ENCODE results near the gene GSDMA. TPM values are rescaled to one million over a fixed set of nuclear protein-coding genes. Genes with fewer than 3 reads are reported as not detected.

The GSDMA gene
- total RNA-seq, 2 experiments from 2014 or later: 0.64 to 0.87 TPM

GRCh38 chr17:39969375-39969774, 6.6 kb downstream of the GSDMA start:
- POLR2A ChIA-PET: no interaction called here
- CTCF ChIA-PET: interaction anchor here (0.8 to 1.0 kb wide), 4 partner anchors 10 to 43 kb away, joined by 3 to 5 read pairs (median 4); partner anchors contain the start of gene PSMD3
- intact Hi-C loops (cut with micrococcal nuclease): no loop called here

GRCh38 chr17:39970157-39970692, 7.4 kb downstream of the GSDMA start:
- Mint-ChIP-seq H3K4me1 (ENCODE audit: low read depth) (peaks cover 14% of the 10 kb centered on the region), H3K4me3 (no peak overlapping the region), H3K36me3 (no peaks in the 10 kb centered on the region), H3K27me3 (peaks cover 16% of the 10 kb centered on the region), H3K9me3 (no peaks in the 10 kb centered on the region), H3K27ac (no peak overlapping the region)
- ChIA-PET POLR2A (no interaction called here), CTCF (no interaction called here)
- no peak for DNase-seq
- intact Hi-C loops (cut with micrococcal nuclease): loop anchor here (2.0 kb wide), 1 partner anchor 421 kb away; no protein-coding TSS in a partner anchor

More at GRCh38 chr17:39969375-39969774, 6.6 kb downstream of the GSDMA start:
- H3K4me3 Mint-ChIP-seq: no peak overlapping the region
- no peak for DNase-seq
- peaks cover 14% of the 10 kb centered on the region for H3K4me1 Mint-ChIP-seq (ENCODE audit: low read depth)
- peaks cover 16% of the 10 kb centered on the region for H3K27me3 Mint-ChIP-seq
- H3K9me3 Mint-ChIP-seq: no peaks in the 10 kb centered on the region
- H3K27ac Mint-ChIP-seq: no peak overlapping the region
- no peaks in the 10 kb centered on the region for H3K36me3 Mint-ChIP-seq

DNA sequence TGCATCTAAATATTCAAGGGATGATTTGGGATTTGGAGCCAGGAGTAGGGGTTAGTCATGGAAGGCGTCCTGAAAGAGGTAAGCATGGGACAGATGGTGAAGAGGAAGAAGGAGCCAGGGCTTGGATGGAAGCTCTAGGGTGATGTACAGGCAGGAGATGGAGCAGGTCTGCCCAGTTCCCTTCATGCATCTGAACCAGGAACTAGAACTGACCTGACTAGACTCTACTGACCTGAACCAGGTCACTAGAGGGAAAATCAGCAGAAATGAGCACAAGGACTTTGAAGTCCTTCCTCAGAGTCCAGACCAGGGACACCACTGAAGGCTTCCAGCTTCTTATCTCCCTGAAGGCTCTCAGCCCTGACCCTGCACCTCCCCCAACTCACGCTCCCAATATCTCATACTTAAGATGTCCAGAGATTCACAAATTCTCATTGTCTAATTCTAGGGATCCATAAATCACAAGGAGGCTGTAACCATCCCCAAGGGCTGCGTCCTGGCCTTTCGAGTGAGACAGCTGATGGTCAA, 8.3 kb downstream of the GSDMA start:
- intact Hi-C loops (cut with micrococcal nuclease): loop anchor here (2.0 kb wide), 1 partner anchor 422 kb away; no protein-coding TSS in a partner anchor
- CTCF ChIA-PET: interaction anchor here (2.0 kb wide), 1 partner anchor 9 kb away, joined by 7 read pairs; the partner anchor contains the start of gene PSMD3
- DNase-seq: no peak
- H3K4me1 Mint-ChIP-seq (ENCODE audit: low read depth): peaks cover 14% of the 10 kb centered on the region
- H3K27me3 Mint-ChIP-seq: peaks cover 16% of the 10 kb centered on the region
- H3K4me3 Mint-ChIP-seq: no peak overlapping the region
- H3K27ac Mint-ChIP-seq: no peak overlapping the region
- no peaks in the 10 kb centered on the region for H3K9me3 Mint-ChIP-seq
- POLR2A ChIA-PET: no interaction called here
- no peaks in the 10 kb centered on the region for H3K36me3 Mint-ChIP-seq

DNA sequence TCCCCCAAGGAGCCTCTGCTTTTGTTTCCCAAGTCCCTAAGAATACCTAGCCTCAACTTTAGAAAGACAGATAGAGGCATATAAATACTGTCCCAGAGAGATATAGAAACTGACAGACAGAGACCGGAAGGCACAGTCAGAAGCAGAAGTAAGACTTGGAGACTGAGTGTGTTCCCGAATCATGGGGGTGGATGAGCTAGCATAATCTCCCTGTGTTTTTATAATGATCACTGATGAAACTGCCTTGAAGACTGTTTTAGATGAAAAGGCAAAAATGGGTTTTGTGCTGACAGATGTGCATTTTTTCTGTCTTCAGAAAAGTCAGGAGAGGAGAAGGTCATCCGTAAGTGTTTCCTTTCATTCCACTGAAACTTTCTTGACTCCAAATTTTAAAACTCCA, 9.5 kb downstream of the GSDMA start:
- H3K36me3 Mint-ChIP-seq: no peaks in the 10 kb centered on the region
- H3K4me3 Mint-ChIP-seq: no peak overlapping the region
- peaks cover 11% of the 10 kb centered on the region for H3K4me1 Mint-ChIP-seq (ENCODE audit: low read depth)
- DNase-seq: peak; percentile 25
- peak overlapping the region; percentile 19 for H3K27ac Mint-ChIP-seq
- POLR2A ChIA-PET: no interaction called here
- H3K27me3 Mint-ChIP-seq: peaks cover 16% of the 10 kb centered on the region
- H3K9me3 Mint-ChIP-seq: no peaks in the 10 kb centered on the region
- CTCF ChIA-PET: interaction anchor here (0.6 to 4.8 kb wide), 3 partner anchors 8 to 99 kb away, joined by 3 to 37 read pairs (median 7); partner anchors contain the start of gene PSMD3
- intact Hi-C loops (cut with micrococcal nuclease): no loop called here

DNA sequence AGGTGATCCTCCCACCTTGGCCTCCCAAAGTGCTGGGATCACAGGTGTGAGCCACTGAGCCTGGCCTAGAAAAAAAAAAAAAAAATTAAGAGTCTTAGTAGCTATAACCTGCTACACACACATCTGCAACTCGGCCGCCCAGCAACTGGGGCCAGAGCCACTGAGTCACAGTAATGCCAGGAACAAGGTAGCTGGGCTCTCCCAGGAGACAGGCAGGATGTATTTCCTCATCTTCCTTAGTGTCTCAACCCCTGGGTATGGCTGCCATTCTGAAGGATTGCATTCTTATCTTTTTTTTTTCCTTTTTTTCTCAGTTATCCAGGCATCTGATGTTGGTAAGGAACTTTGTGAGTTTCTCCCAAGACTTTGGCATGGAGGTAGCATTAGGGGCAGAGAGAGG, 10.7 kb downstream of the GSDMA start:
- H3K27ac Mint-ChIP-seq: no peak overlapping the region
- no peak for DNase-seq
- peaks cover 9% of the 10 kb centered on the region for H3K4me1 Mint-ChIP-seq (ENCODE audit: low read depth)
- ChIA-PET POLR2A (no interaction called here), CTCF (interaction anchor here (4.8 kb wide), 1 partner anchor 16 kb away, joined by 37 read pairs; no protein-coding TSS in a partner anchor)
- no peaks in the 10 kb centered on the region for H3K36me3 Mint-ChIP-seq
- intact Hi-C loops (cut with micrococcal nuclease): no loop called here
- H3K27me3 Mint-ChIP-seq: peaks cover 16% of the 10 kb centered on the region
- H3K4me3 Mint-ChIP-seq: no peak overlapping the region
- no peaks in the 10 kb centered on the region for H3K9me3 Mint-ChIP-seq

DNA sequence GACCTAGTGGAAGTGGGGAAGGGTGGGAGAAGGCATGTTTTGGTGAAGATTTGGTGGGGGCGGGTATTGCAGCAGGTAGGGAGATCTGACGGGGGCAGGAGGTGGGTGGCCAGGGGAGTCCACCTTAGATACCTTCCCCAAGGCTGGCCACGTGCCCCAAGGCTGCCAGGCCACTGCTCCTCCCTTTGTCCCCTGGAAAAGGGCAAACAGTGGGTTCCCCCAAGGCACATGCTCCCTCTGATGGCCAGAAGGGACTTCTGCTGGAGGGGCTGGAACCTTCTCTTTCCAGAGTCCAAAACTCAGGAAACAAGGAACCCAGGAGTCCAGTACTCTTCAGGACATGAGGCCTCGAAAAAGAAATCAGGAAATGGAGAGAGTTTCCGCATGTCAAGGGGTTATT, 11.6 kb downstream of the GSDMA start:
- H3K27ac Mint-ChIP-seq: no peak overlapping the region
- H3K4me1 Mint-ChIP-seq (ENCODE audit: low read depth): peaks cover 12% of the 10 kb centered on the region
- intact Hi-C loops (cut with micrococcal nuclease): no loop called here
- H3K4me3 Mint-ChIP-seq: no peak overlapping the region
- ChIA-PET CTCF (interaction anchor here (4.8 kb wide), 1 partner anchor 17 kb away, joined by 37 read pairs; no protein-coding TSS in a partner anchor), POLR2A (no interaction called here)
- H3K27me3 Mint-ChIP-seq: peaks cover 19% of the 10 kb centered on the region
- DNase-seq: no peak
- H3K36me3 Mint-ChIP-seq: no peaks in the 10 kb centered on the region
- H3K9me3 Mint-ChIP-seq: no peaks in the 10 kb centered on the region

DNA sequence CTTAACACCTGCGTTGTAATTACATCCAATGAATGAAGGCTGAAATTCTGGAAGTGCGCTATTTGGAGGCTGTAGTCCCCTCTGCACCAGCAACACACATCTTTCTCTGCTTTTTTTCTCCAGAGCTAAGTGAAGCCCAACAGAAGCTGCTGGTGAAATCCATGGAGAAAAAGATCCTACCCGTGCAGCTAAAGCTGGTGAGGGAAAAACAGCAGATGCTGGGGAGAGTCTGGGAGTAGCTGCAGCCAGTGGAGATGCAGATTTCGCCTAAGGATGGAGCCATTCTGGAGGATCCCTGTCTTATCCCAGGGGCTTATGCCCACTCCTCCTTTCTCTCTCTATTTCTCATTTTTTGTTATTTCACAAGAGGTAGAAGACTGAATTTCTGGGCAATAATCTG, 13.0 kb downstream of the GSDMA start:
- Mint-ChIP-seq H3K36me3 (no peaks in the 10 kb centered on the region), H3K27ac (no peak overlapping the region), H3K4me1 (ENCODE audit: low read depth) (peaks cover 20% of the 10 kb centered on the region), H3K4me3 (no peak overlapping the region), H3K27me3 (peaks cover 18% of the 10 kb centered on the region), H3K9me3 (no peaks in the 10 kb centered on the region)
- intact Hi-C loops (cut with micrococcal nuclease): no loop called here
- CTCF ChIA-PET: interaction anchor here (0.6 to 4.8 kb wide), 3 partner anchors 18 to 103 kb away, joined by 3 to 37 read pairs (median 5); no protein-coding TSS in a partner anchor
- POLR2A ChIA-PET: no interaction called here
- DNase-seq: no peak

GRCh38 chr17:39979016-39979670, 16.3 kb downstream of the GSDMA start:
- DNase-seq: no peak
- H3K36me3 Mint-ChIP-seq: peaks cover 8% of the 10 kb centered on the region
- peaks cover 27% of the 10 kb centered on the region for H3K4me1 Mint-ChIP-seq (ENCODE audit: low read depth)
- no peaks in the 10 kb centered on the region for H3K9me3 Mint-ChIP-seq
- POLR2A ChIA-PET: interaction anchor here (1.3 to 1.6 kb wide), 3 partner anchors 50 to 357 kb away, joined by 4 to 6 read pairs (median 5); no protein-coding TSS in a partner anchor
- no peak overlapping the region for H3K27ac Mint-ChIP-seq
- no peak overlapping the region for H3K4me3 Mint-ChIP-seq
- intact Hi-C loops (cut with micrococcal nuclease): no loop called here
- CTCF ChIA-PET: interaction anchor here (0.6 to 4.8 kb wide), 9 partner anchors 10 to 358 kb away, joined by 3 to 77 read pairs (median 5); no protein-coding TSS in a partner anchor
- peaks cover 6% of the 10 kb centered on the region for H3K27me3 Mint-ChIP-seq

DNA sequence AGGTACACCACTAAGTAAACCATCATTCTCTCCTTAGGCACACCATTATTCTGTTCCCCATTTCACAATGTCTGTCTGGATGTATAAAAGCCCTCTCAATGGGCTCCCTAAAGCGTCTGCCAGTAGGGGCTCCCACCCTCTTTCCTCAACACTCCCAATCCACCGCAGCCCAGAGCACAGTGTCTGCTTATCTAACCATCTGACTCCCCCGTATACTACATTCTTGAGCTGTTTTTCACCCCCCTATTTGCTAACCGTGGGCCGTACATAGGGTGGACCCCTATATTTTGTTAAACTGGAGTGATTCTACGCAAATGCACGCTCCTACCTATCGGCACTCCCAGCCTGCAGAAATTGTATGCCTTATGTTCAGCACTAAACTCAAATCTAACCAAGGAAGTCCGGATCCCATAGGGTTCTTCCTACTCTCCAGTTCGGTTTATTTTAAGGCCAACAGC, 17.1 kb downstream of the GSDMA start:
- Mint-ChIP-seq H3K4me3 (peak overlapping the region; percentile 95), H3K27ac (peak overlapping the region; percentile 88), H3K4me1 (ENCODE audit: low read depth) (peaks cover 30% of the 10 kb centered on the region), H3K9me3 (no peaks in the 10 kb centered on the region), H3K27me3 (peaks cover 6% of the 10 kb centered on the region), H3K36me3 (peaks cover 13% of the 10 kb centered on the region)
- intact Hi-C loops (cut with micrococcal nuclease): loop anchor here (1.0 to 5.0 kb wide), 10 partner anchors 21 to 357 kb away; partner anchors contain the start of genes LRRC3C and ORMDL3
- ChIA-PET CTCF (interaction anchor here (0.5 to 4.8 kb wide), 30 partner anchors 8 to 586 kb away, joined by 3 to 77 read pairs (median 4); partner anchors contain the start of genes IKZF3, MIEN1 and PGAP3), POLR2A (interaction anchor here (0.5 to 1.6 kb wide), 13 partner anchors 39 to 358 kb away, joined by 3 to 6 read pairs (median 4); partner anchors contain the start of gene PGAP3)
- DNase-seq: no peak

DNA sequence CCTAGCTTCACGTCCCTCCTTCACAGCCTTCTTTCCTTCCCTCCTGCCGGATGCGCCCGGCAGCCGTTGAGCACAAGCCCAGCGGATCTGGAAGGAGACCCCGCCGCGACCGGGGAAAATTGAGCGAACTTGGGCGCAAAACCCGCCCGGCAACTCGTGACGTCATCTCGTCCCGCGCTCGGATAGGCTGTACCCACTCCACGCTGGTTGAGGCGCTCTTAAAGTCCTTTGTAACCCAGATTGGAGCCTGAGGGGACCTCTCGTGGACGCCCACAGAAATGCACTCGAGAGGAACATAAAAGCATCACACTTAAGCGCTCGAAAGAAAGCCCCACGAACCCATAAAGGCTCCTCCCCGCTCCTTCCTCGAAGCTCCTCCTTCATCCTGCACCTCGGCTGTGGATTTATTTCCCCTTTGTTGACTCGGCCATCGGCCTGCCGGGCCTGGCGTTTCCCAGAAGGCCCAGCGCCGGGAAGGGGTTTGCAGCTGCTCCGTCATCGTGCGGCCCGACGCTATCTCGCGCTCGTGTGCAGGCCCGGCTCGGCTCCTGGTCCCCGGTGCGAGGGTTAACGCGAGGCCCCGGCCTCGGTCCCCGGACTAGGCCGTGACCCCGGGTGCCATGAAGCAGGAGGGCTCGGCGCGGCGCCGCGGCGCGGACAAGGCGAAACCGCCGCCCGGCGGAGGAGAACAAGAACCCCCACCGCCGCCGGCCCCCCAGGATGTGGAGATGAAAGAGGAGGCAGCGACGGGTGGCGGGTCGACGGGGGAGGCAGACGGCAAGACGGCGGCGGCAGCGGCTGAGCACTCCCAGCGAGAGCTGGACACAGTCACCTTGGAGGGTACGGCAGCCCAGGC, 17.8 kb downstream of the GSDMA start, which contains the start of gene PSMD3:
Gene PSMD3, plus strand, starts transcription at position 457 of the 856 bp plus-strand sequence. Its CDS starts 164 bp downstream, at position 621.
- H3K27me3 Mint-ChIP-seq: peaks cover 6% of the 10 kb centered on the region
- peak within 1 kb of the TSS; percentile 95 for H3K4me3 Mint-ChIP-seq
- DNase-seq: peak; percentile 99
- H3K36me3 Mint-ChIP-seq: peaks cover 17% of the 10 kb centered on the region
- peaks cover 30% of the 10 kb centered on the region for H3K4me1 Mint-ChIP-seq (ENCODE audit: low read depth)
- POLR2A ChIA-PET: interaction anchor here (0.5 to 1.6 kb wide), 14 partner anchors 40 to 359 kb away, joined by 3 to 6 read pairs (median 4); partner anchors contain the start of gene PGAP3
- no peaks in the 10 kb centered on the region for H3K9me3 Mint-ChIP-seq
- intact Hi-C loops (cut with micrococcal nuclease): loop anchor here (1.0 to 5.0 kb wide), 10 partner anchors 21 to 358 kb away; partner anchors contain the start of genes LRRC3C and ORMDL3
- CTCF ChIA-PET: interaction anchor here (0.5 to 4.8 kb wide), 39 partner anchors 9 to 587 kb away, joined by 3 to 77 read pairs (median 3); partner anchors contain the start of genes GSDMA, IKZF3, MED24 and MIEN1
- H3K27ac Mint-ChIP-seq: peak within 1 kb of the TSS; percentile 88

Data from activated CD4-positive, alpha-beta memory T cell treated with anti-CD3 and anti-CD28 coated beads for 36 hours (primary cell).